Measurements from ENCODE around the gene CBR1.

DNA sequence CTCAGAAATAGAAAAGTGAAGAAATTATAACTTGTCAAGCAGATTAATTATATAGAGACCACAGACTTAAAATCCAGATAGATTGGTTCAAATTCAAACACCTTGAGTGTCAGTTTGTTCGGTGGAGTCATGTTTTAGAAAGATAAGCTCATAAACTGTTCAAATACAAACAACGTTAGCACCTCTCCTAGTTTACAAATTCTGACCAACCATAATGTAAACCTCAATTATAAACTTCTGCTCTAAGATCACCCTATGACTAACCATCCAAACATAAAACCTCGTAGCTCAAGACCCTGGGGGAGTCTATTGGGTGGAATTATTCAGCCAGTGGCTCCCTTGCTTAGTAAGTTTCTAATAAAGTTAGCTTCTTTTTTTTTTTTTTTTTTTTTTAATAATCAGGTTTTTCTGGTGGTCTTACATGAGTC is 12.4 kb downstream of the CBR1 start:
- TF ChIP-seq, protein P1, sequence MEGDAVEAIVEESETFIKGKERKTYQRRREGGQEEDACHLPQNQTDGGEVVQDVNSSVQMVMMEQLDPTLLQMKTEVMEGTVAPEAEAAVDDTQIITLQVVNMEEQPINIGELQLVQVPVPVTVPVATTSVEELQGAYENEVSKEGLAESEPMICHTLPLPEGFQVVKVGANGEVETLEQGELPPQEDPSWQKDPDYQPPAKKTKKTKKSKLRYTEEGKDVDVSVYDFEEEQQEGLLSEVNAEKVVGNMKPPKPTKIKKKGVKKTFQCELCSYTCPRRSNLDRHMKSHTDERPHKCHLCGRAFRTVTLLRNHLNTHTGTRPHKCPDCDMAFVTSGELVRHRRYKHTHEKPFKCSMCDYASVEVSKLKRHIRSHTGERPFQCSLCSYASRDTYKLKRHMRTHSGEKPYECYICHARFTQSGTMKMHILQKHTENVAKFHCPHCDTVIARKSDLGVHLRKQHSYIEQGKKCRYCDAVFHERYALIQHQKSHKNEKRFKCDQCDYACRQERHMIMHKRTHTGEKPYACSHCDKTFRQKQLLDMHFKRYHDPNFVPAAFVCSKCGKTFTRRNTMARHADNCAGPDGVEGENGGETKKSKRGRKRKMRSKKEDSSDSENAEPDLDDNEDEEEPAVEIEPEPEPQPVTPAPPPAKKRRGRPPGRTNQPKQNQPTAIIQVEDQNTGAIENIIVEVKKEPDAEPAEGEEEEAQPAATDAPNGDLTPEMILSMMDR (IDR thresholded peaks at IDR 0.05): no peak
- TF ChIP-seq SIN3A (IDR thresholded peaks at IDR 0.05; ENCODE audit: borderline replicate concordance, insufficient read depth, low read depth, low read length): no peak

Data from Panc1 (cell line).